WTC11 (cell line): ENCODE data around the gene METTL22. TPM values are rescaled to one million over a fixed set of nuclear protein-coding genes. Genes with fewer than 3 reads are reported as not detected.
A peak's percentile ranks its signal among the peaks of the same experiment; 100 is the strongest.

Experiments used
- ATAC-seq: fragments of 200-7000 bp; cut with Tn5 transposase; 2 replicates; pipeline ENCODE4 v1.10.0; 2021; ENCODE audit warnings: mild to moderate bottlenecking, moderate library complexity
- CTCF ChIA-PET: fragments of 300-600 bp; sonication (Branson Sonifier 250); formaldehyde crosslinking; loops from one replicate; lab custom pipeline; 2021; ENCODE audit warnings: antibody characterized with exemption; lab: Charles Lee
- POLR2A ChIA-PET: fragments of 350-600 bp; sonication (Branson Sonifier 250); formaldehyde crosslinking; loops from one replicate; lab custom pipeline; 2021; ENCODE audit warnings: antibody characterized with exemption; lab: Charles Lee
- DNase-seq: peaks from one replicate; pipeline ENCODE4 v3.0.0; 2021; ENCODE audit warnings: low spot score
- H3K27ac Mint-ChIP-seq: 2 replicates; pipeline ENCODE4 v1.8.0; 2021; ENCODE audit warnings: mixed read lengths
- H3K27me3 Mint-ChIP-seq: 2 replicates; pipeline ENCODE4 v1.8.0; 2021; ENCODE audit warnings: low read depth, mild to moderate bottlenecking, moderate library complexity, mixed read lengths
- H3K36me3 Mint-ChIP-seq: 2 replicates; pipeline ENCODE4 v1.8.0; 2021; ENCODE audit warnings: mixed read lengths
- H3K4me1 Mint-ChIP-seq: 2 replicates; pipeline ENCODE4 v1.8.0; 2022; ENCODE audit warnings: mixed read lengths
- H3K4me3 Mint-ChIP-seq: 2 replicates; pipeline ENCODE4 v1.8.0; 2021; ENCODE audit warnings: mild to moderate bottlenecking, moderate library complexity, mixed read lengths
- H3K9me3 Mint-ChIP-seq: 2 replicates; pipeline ENCODE4 v1.8.0; 2021; ENCODE audit warnings: mixed read lengths
- ARID4B ChIP-seq: sonication (generic); formaldehyde crosslinking; IDR thresholded peaks from 2 replicates; pipeline ENCODE4 v1.8.0; 2023; ENCODE audit warnings: missing genetic modification reagents, mild to moderate bottlenecking, borderline replicate concordance
- ATF2 ChIP-seq: sonication (generic); formaldehyde crosslinking; IDR thresholded peaks from 2 replicates; pipeline ENCODE4 v1.8.1; 2022; ENCODE audit warnings: low read depth, missing genetic modification reagents, borderline replicate concordance
- CREM ChIP-seq: sonication (generic); formaldehyde crosslinking; IDR thresholded peaks from 2 replicates; pipeline ENCODE4 v1.8.1; 2022; ENCODE audit warnings: mild to moderate bottlenecking, missing genetic modification reagents, moderate library complexity
- E2F5 ChIP-seq: sonication (generic); formaldehyde crosslinking; IDR thresholded peaks from 2 replicates; pipeline ENCODE4 v1.8.1; 2022; ENCODE audit warnings: mild to moderate bottlenecking, moderate library complexity, missing genetic modification reagents
- ESRRA ChIP-seq: sonication (generic); formaldehyde crosslinking; IDR thresholded peaks from 2 replicates; pipeline ENCODE4 v1.8.1; 2022; ENCODE audit warnings: mild to moderate bottlenecking, missing genetic modification reagents, borderline replicate concordance
- NR1H2 ChIP-seq: sonication (generic); formaldehyde crosslinking; IDR thresholded peaks from 2 replicates; pipeline ENCODE4 v1.9.0; 2021; ENCODE audit warnings: mild to moderate bottlenecking, moderate library complexity, missing genetic modification reagents
- PRDM15 ChIP-seq: sonication (generic); formaldehyde crosslinking; IDR thresholded peaks from 2 replicates; pipeline ENCODE4 v1.8.0; 2022; ENCODE audit warnings: missing genetic modification reagents
- TEAD4 ChIP-seq: sonication (generic); formaldehyde crosslinking; IDR thresholded peaks from 2 replicates; pipeline ENCODE4 v1.8.0; 2022; ENCODE audit warnings: mild to moderate bottlenecking, missing genetic modification reagents
- ZNF219 ChIP-seq: sonication (generic); formaldehyde crosslinking; IDR thresholded peaks from 2 replicates; pipeline ENCODE4 v1.8.0; 2023; ENCODE audit warnings: missing genetic modification reagents, mild to moderate bottlenecking, borderline replicate concordance
- total RNA-seq: library from RNA; stranded (reverse); gene quantifications from 3 replicates; pipeline ENCODE4 v1.2.3, GENCODE V29; 2021

Gene METTL22
- total RNA-seq, 1 experiment from 2014 or later, result 82.0 TPM

- peaks cover 3% of the 10 kb centered on the region; the same call in 1 of the 2 replicates for H3K27me3 Mint-ChIP-seq
- ATAC-seq (peak; percentile 63), DNase-seq (peak; percentile 36)
- CTCF ChIA-PET, result interaction anchor here (1.2 to 4.6 kb wide), 3 partner anchors 16 to 348 kb away, joined by 3 to 25 read pairs (median 24); no protein-coding TSS in a partner anchor
- TF ChIP-seq ARID4B (CRISPR knock-in tag) (0 out of 2 replicates have a peak, but pooled peaks have one; percentile 15), TEAD4 (CRISPR knock-in tag) (no peak), CREM (CRISPR knock-in tag) (no peak), NR1H2 (CRISPR knock-in tag) (no peak), PRDM15 (CRISPR knock-in tag) (peak; percentile 59), ATF2 (CRISPR knock-in tag) (no peak), ZNF219 (CRISPR knock-in tag) (no peak)
- POLR2A ChIA-PET, result no interaction called here
- H3K9me3 Mint-ChIP-seq, result 0 out of 2 replicates have a peak, but pooled peaks cover 3% of the 10 kb centered on the region
- peaks cover 12% of the 10 kb centered on the region for H3K4me1 Mint-ChIP-seq
- no peak overlapping the region for H3K4me3 Mint-ChIP-seq
- no peak overlapping the region for H3K27ac Mint-ChIP-seq
- no peaks in the 10 kb centered on the region for H3K36me3 Mint-ChIP-seq
Observed at GRCh38 chr16:8588682-8589056, 32.8 kb upstream of the METTL22 start.

GRCh38 chr16:8589057-8589899 lies 32.2 kb upstream of the METTL22 start:
- H3K4me1 Mint-ChIP-seq, result peaks cover 12% of the 10 kb centered on the region
- no peaks in the 10 kb centered on the region for H3K9me3 Mint-ChIP-seq
- H3K27me3 Mint-ChIP-seq, result peaks cover 3% of the 10 kb centered on the region
- no peak overlapping the region for H3K27ac Mint-ChIP-seq
- TF ChIP-seq E2F5 (CRISPR knock-in tag), result 0 out of 2 replicates have a peak, but pooled peaks have one; percentile 32
- TF ChIP-seq ESRRA, result no peak
- TF ChIP-seq, all 79 proteins: peak for 1
- ChIA-PET CTCF (interaction anchor here (0.8 to 4.6 kb wide), 8 partner anchors 10 to 419 kb away, joined by 3 to 25 read pairs (median 4); partner anchors contain the start of gene METTL22), POLR2A (interaction anchor here (1.4 kb wide), 1 partner anchor 18 kb away, joined by 4 read pairs; no protein-coding TSS in a partner anchor)
- Mint-ChIP-seq H3K36me3 (no peaks in the 10 kb centered on the region), H3K4me3 (no peak overlapping the region)
- ATAC-seq (peak; percentile 55), DNase-seq (peak; percentile 65)
